DND-41 (cell line): ENCODE results near the gene TMEM164.

Experiments
- ATAC-seq: fragments of 200-7000 bp; cut with Tn5 transposase; 3 replicates; pipeline ENCODE4 v1.9.1; 2021; ENCODE audit warnings: low read depth; ENCODE audit not compliant: insufficient read depth
- DNase-seq: peaks from one replicate; pipeline ENCODE4 v3.0.0-alpha.2; 2020
- H2AFZ ChIP-seq: 2 replicates; pipeline ENCODE4 v1.6.0; 2012; ENCODE audit warnings: low read depth, low read length
- H3K27ac ChIP-seq: 2 replicates; pipeline ENCODE4 v1.5.1; 2012; ENCODE audit warnings: low read length, inconsistent platforms
- H3K27me3 ChIP-seq: fragments of 200-600 bp; sonication (generic); 2 replicates; pipeline ENCODE4 v1.6.0; 2012; ENCODE audit warnings: low read length, mild to moderate bottlenecking, inconsistent platforms; ENCODE audit not compliant: insufficient read depth, poor library complexity
- H3K36me3 ChIP-seq: 2 replicates; pipeline ENCODE4 v1.5.1; 2012; ENCODE audit warnings: low read length, inconsistent platforms; ENCODE audit not compliant: insufficient read depth
- H3K4me1 ChIP-seq: 2 replicates; pipeline ENCODE4 v1.5.1; 2012; ENCODE audit warnings: mild to moderate bottlenecking, low read length; ENCODE audit not compliant: insufficient read depth
- H3K4me2 ChIP-seq: 2 replicates; pipeline ENCODE4 v1.6.0; 2012; ENCODE audit warnings: mild to moderate bottlenecking, moderate library complexity, low read length, inconsistent platforms; ENCODE audit not compliant: insufficient read depth
- H3K4me3 ChIP-seq, 2 experiments: fragments of 200-600 bp in 1 of 2; shearing (Covaris generic) in 1 of 2; 2 replicates each; pipeline ENCODE4 v1.5.1; 2012 to 2016; ENCODE audit warnings: inconsistent platforms in 2 of 2, low read length in 2 of 2, mild to moderate bottlenecking in 2 of 2, low read depth in 1 of 2, moderate library complexity in 1 of 2
- H3K79me2 ChIP-seq: 2 replicates; pipeline ENCODE4 v1.6.0; 2012; ENCODE audit warnings: low read length, inconsistent platforms; ENCODE audit not compliant: insufficient read depth
- H3K9ac ChIP-seq: 2 replicates; pipeline ENCODE4 v1.6.0; 2012; ENCODE audit warnings: low read depth, mild to moderate bottlenecking, inconsistent platforms, low read length, moderate library complexity
- H3K9me3 ChIP-seq: 2 replicates; pipeline ENCODE4 v1.5.1; 2012; ENCODE audit warnings: low read length, moderate library complexity, mild to moderate bottlenecking, inconsistent platforms; ENCODE audit not compliant: insufficient read depth, severe bottlenecking
- H4K20me1 ChIP-seq: 2 replicates; pipeline ENCODE4 v1.6.0; 2012; ENCODE audit warnings: low read length; ENCODE audit not compliant: insufficient read depth
- EZH2 ChIP-seq: IDR thresholded peaks from 3 replicates; pipeline ENCODE4 v1.6.1; 2012; ENCODE audit warnings: borderline replicate concordance, low read depth, mild to moderate bottlenecking, moderate library complexity, low read length, inconsistent platforms; ENCODE audit not compliant: severe bottlenecking
- TF ChIP-seq, protein P1 (sequence below): IDR thresholded peaks from 2 replicates; pipeline ENCODE4 v1.5.1; 2012; ENCODE audit warnings: borderline replicate concordance, low read length, moderate library complexity, mild to moderate bottlenecking; ENCODE audit not compliant: poor library complexity, severe bottlenecking; ENCODE audit errors: extremely low read depth

TMEM164 gene

DNA sequence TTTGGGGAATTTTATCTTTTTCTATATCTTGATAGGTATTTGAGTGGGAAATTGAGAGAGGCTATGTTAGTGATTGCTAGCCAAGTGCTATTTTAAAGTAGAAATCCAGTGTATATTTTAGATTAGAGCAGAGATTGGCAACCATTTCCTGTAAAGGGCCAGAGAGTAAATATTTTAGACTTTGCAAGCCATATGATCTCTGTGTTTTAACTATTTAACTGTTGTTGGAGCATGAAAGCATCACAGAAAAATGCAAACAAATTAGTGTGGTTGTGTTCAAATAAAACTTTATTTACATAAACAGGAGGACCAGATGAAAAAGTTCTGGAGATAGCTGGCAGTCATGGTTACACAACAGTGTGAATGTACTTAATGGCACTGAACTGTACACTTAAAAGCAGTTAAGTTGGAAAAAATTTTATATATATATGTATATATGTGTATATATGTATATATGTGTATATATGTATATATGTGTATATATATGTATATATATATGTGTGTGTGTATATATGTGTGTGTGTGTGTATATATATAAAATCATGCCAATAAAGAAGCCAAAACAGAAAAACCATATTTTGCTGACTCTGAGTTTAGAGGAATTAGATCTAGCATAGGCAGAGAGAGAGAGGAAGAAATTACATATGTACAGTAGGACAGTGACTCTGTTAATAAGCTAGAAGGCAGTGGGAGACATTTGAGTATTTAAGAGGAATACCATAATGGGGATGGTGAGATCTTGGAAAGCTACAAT, 83.4 kb downstream of the TMEM164 start:
- no peak overlapping the region for H3K4me2 ChIP-seq
- H4K20me1 ChIP-seq = no peaks in the 10 kb centered on the region
- no peak overlapping the region for H2AFZ ChIP-seq
- H3K9ac ChIP-seq = no peak overlapping the region
- H3K36me3 ChIP-seq = no peaks in the 10 kb centered on the region
- no peak overlapping the region for H3K27ac ChIP-seq
- no peaks in the 10 kb centered on the region for H3K27me3 ChIP-seq
- ATAC-seq (no peak), DNase-seq (no peak)
- peaks cover 10% of the 10 kb centered on the region; the same call in 1 of the 2 replicates for H3K4me1 ChIP-seq
- TF ChIP-seq, protein P1, sequence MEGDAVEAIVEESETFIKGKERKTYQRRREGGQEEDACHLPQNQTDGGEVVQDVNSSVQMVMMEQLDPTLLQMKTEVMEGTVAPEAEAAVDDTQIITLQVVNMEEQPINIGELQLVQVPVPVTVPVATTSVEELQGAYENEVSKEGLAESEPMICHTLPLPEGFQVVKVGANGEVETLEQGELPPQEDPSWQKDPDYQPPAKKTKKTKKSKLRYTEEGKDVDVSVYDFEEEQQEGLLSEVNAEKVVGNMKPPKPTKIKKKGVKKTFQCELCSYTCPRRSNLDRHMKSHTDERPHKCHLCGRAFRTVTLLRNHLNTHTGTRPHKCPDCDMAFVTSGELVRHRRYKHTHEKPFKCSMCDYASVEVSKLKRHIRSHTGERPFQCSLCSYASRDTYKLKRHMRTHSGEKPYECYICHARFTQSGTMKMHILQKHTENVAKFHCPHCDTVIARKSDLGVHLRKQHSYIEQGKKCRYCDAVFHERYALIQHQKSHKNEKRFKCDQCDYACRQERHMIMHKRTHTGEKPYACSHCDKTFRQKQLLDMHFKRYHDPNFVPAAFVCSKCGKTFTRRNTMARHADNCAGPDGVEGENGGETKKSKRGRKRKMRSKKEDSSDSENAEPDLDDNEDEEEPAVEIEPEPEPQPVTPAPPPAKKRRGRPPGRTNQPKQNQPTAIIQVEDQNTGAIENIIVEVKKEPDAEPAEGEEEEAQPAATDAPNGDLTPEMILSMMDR = no peak
- TF ChIP-seq EZH2 = no peak
- no peaks in the 10 kb centered on the region for H3K79me2 ChIP-seq
- H3K4me3 ChIP-seq = no peak overlapping the region
- H3K9me3 ChIP-seq = no peaks in the 10 kb centered on the region

DNA sequence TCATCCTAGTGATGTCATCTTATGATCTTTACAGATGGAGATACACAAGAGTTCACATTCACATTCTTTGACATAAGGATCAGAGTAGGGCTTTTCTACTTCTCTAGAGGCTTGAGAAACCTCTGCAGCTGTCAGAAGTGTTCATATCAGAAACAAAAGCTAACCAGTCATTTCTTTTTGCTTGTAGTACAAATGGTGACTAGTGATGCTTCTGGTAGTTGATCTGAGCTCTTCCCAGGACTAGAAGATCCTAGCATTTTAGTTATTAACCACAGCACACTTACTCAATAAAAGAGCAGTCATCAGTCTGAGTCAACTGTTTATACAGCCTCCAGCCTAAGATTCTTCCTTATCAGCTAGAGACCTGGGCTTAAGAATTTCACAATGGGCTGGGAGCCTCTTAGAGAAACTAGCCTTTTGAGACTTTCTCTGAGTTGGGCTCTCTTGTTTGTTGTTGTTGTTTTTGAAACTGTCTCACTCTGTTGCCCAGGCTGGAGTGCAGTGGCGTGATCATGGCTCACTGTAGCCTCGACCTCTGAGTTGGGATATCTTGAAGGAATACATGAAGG, 84.1 kb downstream of the TMEM164 start:
- no peak for DNase-seq
- TF ChIP-seq, protein P1 = no peak
- TF ChIP-seq EZH2 = no peak
- no peak overlapping the region for H3K4me3 ChIP-seq
- no peak for ATAC-seq
- H2AFZ ChIP-seq = no peak overlapping the region
- no peak overlapping the region for H3K9ac ChIP-seq
- no peaks in the 10 kb centered on the region for H3K79me2 ChIP-seq
- H3K9me3 ChIP-seq = no peaks in the 10 kb centered on the region
- no peak overlapping the region for H3K4me2 ChIP-seq
- H3K27ac ChIP-seq = no peak overlapping the region
- H4K20me1 ChIP-seq = no peaks in the 10 kb centered on the region
- no peaks in the 10 kb centered on the region for H3K36me3 ChIP-seq
- peaks cover 10% of the 10 kb centered on the region; the same call in 1 of the 2 replicates for H3K4me1 ChIP-seq
- no peaks in the 10 kb centered on the region for H3K27me3 ChIP-seq

DNA sequence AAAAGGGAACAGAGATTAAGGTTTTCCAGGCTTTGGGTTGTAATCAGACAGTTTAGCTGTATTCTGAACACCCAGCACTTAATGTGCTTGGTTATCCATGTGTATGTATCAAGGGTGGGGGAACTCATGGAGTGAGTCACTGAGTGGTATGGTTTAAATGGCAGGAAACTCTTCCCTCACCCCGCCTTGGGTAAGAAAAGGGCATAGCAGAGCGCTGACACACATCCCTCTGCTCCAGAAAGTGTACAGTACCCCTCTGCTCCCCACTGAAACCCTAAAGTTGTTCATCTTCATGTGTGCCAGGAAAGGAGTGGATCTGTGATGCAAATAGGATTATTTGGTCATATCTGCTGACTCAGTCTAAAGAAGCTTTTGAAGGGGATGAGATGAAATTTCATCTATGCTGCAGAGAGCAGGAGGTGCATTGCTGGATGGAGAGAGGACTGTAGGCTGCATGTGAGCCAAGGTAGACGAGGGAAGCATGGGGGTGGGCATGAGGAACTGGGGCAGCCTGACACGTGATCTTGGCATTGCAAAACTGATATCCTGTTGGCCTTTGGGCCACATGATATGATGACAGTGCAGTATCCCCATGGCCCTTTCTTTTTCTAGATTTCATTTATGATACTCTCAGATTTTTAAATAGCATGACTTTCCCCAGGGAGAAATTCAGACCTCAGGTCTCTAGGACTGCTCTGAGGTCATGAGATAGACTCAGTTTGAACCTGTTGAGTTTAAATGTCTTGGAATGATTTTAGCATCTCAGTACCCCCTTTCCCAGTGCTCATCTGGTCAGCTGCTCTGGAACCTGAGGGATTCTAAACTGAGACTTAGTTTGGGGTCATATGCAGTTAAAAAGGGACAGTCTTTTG, 84.8 kb downstream of the TMEM164 start:
- Histone ChIP-seq H3K79me2 (no peaks in the 10 kb centered on the region), H3K27ac (no peak overlapping the region), H3K9me3 (no peaks in the 10 kb centered on the region), H4K20me1 (no peaks in the 10 kb centered on the region), H3K27me3 (no peaks in the 10 kb centered on the region), H3K9ac (no peak overlapping the region), H3K4me3 (no peak overlapping the region), H3K4me2 (no peak overlapping the region), H2AFZ (no peak overlapping the region), H3K36me3 (no peaks in the 10 kb centered on the region), H3K4me1 (peaks cover 10% of the 10 kb centered on the region; the same call in 1 of the 2 replicates)
- ATAC-seq (no peak), DNase-seq (no peak)
- TF ChIP-seq EZH2 = no peak
- TF ChIP-seq, protein P1 = no peak
